ENCODE results near the gene GALNT5. TPM values are rescaled to one million over a fixed set of nuclear protein-coding genes. Genes with fewer than 3 reads are reported as not detected.
"Not testable (repeated sequence)": the region's sequence is repeated elsewhere in the genome, so short reads cannot be mapped to it uniquely, and the experiment has no call there.

GALNT5 gene
- total RNA-seq, 1 experiment from 2014 or later: not detected

DNA sequence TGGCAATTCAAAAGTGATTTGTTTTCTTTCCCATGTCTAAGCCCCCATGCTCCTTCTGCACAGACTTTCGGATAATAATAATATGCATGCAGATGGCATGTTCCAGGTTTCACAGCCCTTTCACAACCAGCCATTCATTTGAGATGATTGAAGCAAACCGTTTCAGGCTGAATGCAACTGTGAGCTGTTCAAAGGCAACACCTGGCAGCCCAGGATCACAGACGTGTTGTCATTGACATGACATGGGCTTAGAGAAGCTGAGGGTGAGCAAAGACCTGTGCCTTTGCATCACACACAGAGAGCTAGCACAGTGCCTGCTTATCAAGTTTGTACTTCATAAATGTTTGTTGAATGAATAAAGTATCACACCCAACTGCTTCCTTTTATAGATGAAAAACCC is 80.5 kb downstream of the GALNT5 start:
- H3K4me3 ChIP-seq (ENCODE audit: low read depth, low read length, poor library complexity, severe bottlenecking): no peak overlapping the region
- TF ChIP-seq EZH2 (IDR thresholded peaks at IDR 0.05; ENCODE audit: borderline replicate concordance, low read depth, low read length, poor library complexity, severe bottlenecking) (no peak), CTCF (conservative IDR thresholded peaks at IDR 0.05; ENCODE audit: low read depth, low read length) (no peak)
- H3K9me3 ChIP-seq (ENCODE audit: low read depth, low read length, poor library complexity, severe bottlenecking): no peaks in the 10 kb centered on the region
- H3K36me3 ChIP-seq (ENCODE audit: insufficient read depth, low read length, poor library complexity, severe bottlenecking): no peaks in the 10 kb centered on the region
- intact Hi-C loops (cut with micrococcal nuclease; ENCODE audit: unreplicated experiment): loop anchor here (10.0 kb wide), 1 partner anchor 1963 kb away; no protein-coding TSS in a partner anchor
- no peaks in the 10 kb centered on the region for H3K4me1 ChIP-seq (ENCODE audit: insufficient read depth, low read length, poor library complexity, severe bottlenecking)
- BruUV-seq (replicated peaks): no TSS peak
- ChIA-PET CTCF (no interaction called here), POLR2A (ENCODE audit: low non-redundant PET) (no interaction called here)
- no peak overlapping the region for H3K27ac ChIP-seq (ENCODE audit: low read depth, low read length, poor library complexity, severe bottlenecking)
- no peaks in the 10 kb centered on the region for H3K27me3 ChIP-seq (replicated peaks; ENCODE audit: insufficient read depth, low read depth, low read length, poor library complexity)
- no peak for DNase-seq (ENCODE audit: low spot score)

- ChIA-PET CTCF (interaction anchor here (1.1 kb wide), 1 partner anchor 10 kb away, joined by 3 read pairs; no protein-coding TSS in a partner anchor), POLR2A (ENCODE audit: low non-redundant PET) (no interaction called here)
- H3K36me3 ChIP-seq (ENCODE audit: insufficient read depth, low read length, poor library complexity, severe bottlenecking): no peaks in the 10 kb centered on the region
- intact Hi-C loops (cut with micrococcal nuclease; ENCODE audit: unreplicated experiment): loop anchor here (10.0 kb wide), 1 partner anchor 1965 kb away; no protein-coding TSS in a partner anchor
- no peak overlapping the region for H3K27ac ChIP-seq (ENCODE audit: low read depth, low read length, poor library complexity, severe bottlenecking)
- no peaks in the 10 kb centered on the region for H3K4me1 ChIP-seq (ENCODE audit: insufficient read depth, low read length, poor library complexity, severe bottlenecking)
- H3K9me3 ChIP-seq (ENCODE audit: low read depth, low read length, poor library complexity, severe bottlenecking): no peaks in the 10 kb centered on the region
- no peak overlapping the region for H3K4me3 ChIP-seq (ENCODE audit: low read depth, low read length, poor library complexity, severe bottlenecking)
- DNase-seq (ENCODE audit: low spot score): no peak
- H3K27me3 ChIP-seq (replicated peaks; ENCODE audit: insufficient read depth, low read depth, low read length, poor library complexity): no peaks in the 10 kb centered on the region
- TF ChIP-seq CTCF (conservative IDR thresholded peaks at IDR 0.05; ENCODE audit: low read depth, low read length) (no peak), EZH2 (IDR thresholded peaks at IDR 0.05; ENCODE audit: borderline replicate concordance, low read depth, low read length, poor library complexity, severe bottlenecking) (no peak)
- no TSS peak for BruUV-seq (replicated peaks)
Observed at GRCh38 chr2:157339965-157340655, 82.6 kb downstream of the GALNT5 start.

GRCh38 chr2:157341381-157341780 is 83.9 kb downstream of the GALNT5 start:
- CTCF ChIA-PET; H3K36me3 ChIP-seq (ENCODE audit: insufficient read depth, low read length, poor library complexity, severe bottlenecking); H3K27ac ChIP-seq (ENCODE audit: low read depth, low read length, poor library complexity, severe bottlenecking); POLR2A ChIA-PET (ENCODE audit: low non-redundant PET); H3K27me3 ChIP-seq (replicated peaks; ENCODE audit: insufficient read depth, low read depth, low read length, poor library complexity); H3K4me3 ChIP-seq (ENCODE audit: low read depth, low read length, poor library complexity, severe bottlenecking); DNase-seq (ENCODE audit: low spot score); intact Hi-C loops (cut with micrococcal nuclease; ENCODE audit: unreplicated experiment); BruUV-seq (replicated peaks); H3K9me3 ChIP-seq (ENCODE audit: low read depth, low read length, poor library complexity, severe bottlenecking); H3K4me1 ChIP-seq (ENCODE audit: insufficient read depth, low read length, poor library complexity, severe bottlenecking): not testable (repeated sequence)

Measured in A673 (cell line).